OCI-LY7 (cell line): ENCODE results near the gene TYMP.

Experiments used
- CTCF ChIP-seq: fragments of 200-600 bp; sonication (generic); conservative IDR thresholded peaks from 2 replicates; pipeline ENCODE4 v1.5.1; 2014; ENCODE audit warnings: mild to moderate bottlenecking, antibody characterized with exemption, low read length, moderate library complexity, mixed read lengths
- EZH2phosphoT487 ChIP-seq: fragments of 200-600 bp; sonication (generic); IDR thresholded peaks from 2 replicates; pipeline ENCODE4 v1.6.1; 2018; ENCODE audit warnings: low read depth, borderline replicate concordance, mild to moderate bottlenecking, mixed run types, antibody characterized with exemption, low read length, moderate library complexity, mixed read lengths

GRCh38 chr22:50537765-50538164 is 8.0 kb upstream of the TYMP start:
- TF ChIP-seq CTCF: no peak
- no peak for TF ChIP-seq EZH2phosphoT487
